ENCODE data around the gene IFT74. TPM values are rescaled to one million over a fixed set of nuclear protein-coding genes. Genes with fewer than 3 reads are reported as not detected.

Gene IFT74
- total RNA-seq, 1 donor from 2014 or later, result 16.0 TPM

DNA sequence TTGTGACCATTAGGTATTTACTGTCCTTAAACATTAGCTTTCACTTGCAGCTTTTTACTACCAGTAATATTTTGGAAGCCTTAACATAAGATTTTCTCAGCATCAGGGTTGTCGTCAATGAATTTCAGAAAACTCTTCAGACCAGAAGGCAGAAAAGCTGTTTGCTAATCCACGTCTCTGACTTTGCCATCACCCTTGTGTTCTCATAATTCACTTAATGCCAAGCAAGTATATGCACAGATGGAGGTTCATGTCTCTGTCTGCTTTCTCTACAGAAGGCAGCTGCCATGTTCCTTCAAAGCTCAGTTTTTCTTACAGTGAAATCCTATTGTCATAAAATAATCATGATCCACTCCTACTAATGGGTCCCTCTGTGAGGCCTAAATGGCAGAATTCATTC, 87.0 kb downstream of the IFT74 start:
- H3K27me3 ChIP-seq, result no peaks in the 10 kb centered on the region
- no peak for DNase-seq (ENCODE audit: extremely low spot score in 2 of 2)
- no peaks in the 10 kb centered on the region for H3K9me3 ChIP-seq
- no peak overlapping the region for H3K27ac ChIP-seq
- H3K4me3 ChIP-seq, result no peak overlapping the region
- no peaks in the 10 kb centered on the region for H3K4me1 ChIP-seq
- TF ChIP-seq POLR2AphosphoS5 (IDR thresholded peaks at IDR 0.05; ENCODE audit: insufficient read depth in 1 of 2, low read depth in 1 of 2) (no peak), POLR2A (IDR thresholded peaks at IDR 0.05) (no peak), CTCF (IDR thresholded peaks at IDR 0.05) (no peak)
- no peaks in the 10 kb centered on the region for H3K36me3 ChIP-seq
- intact Hi-C loops (cut with DNase I), result no loop called here

- H3K9me3 ChIP-seq, result no peaks in the 10 kb centered on the region
- intact Hi-C loops (cut with DNase I), result no loop called here
- no peaks in the 10 kb centered on the region for H3K36me3 ChIP-seq
- H3K27ac ChIP-seq, result no peak overlapping the region
- no peak overlapping the region for H3K4me3 ChIP-seq
- TF ChIP-seq POLR2AphosphoS5 (IDR thresholded peaks at IDR 0.05; ENCODE audit: insufficient read depth in 1 of 2, low read depth in 1 of 2) (no peak), POLR2A (IDR thresholded peaks at IDR 0.05) (no peak), CTCF (IDR thresholded peaks at IDR 0.05) (no peak)
- no peaks in the 10 kb centered on the region for H3K4me1 ChIP-seq
- no peaks in the 10 kb centered on the region for H3K27me3 ChIP-seq
- no peak for DNase-seq (ENCODE audit: extremely low spot score in 2 of 2)
Observed at GRCh38 chr9:27047136-27047535, 90.9 kb downstream of the IFT74 start.

GRCh38 chr9:27053369-27054022, 97.3 kb downstream of the IFT74 start:
- Histone ChIP-seq H3K27ac (no peak overlapping the region), H3K4me1 (peaks cover 5% of the 10 kb centered on the region), H3K36me3 (no peaks in the 10 kb centered on the region), H3K9me3 (no peaks in the 10 kb centered on the region), H3K27me3 (no peaks in the 10 kb centered on the region), H3K4me3 (no peak overlapping the region)
- intact Hi-C loops (cut with DNase I), result no loop called here
- no peak for DNase-seq (ENCODE audit: extremely low spot score in 2 of 2)
- TF ChIP-seq CTCF (IDR thresholded peaks at IDR 0.05), result no peak
- TF ChIP-seq POLR2AphosphoS5 (IDR thresholded peaks at IDR 0.05; ENCODE audit: insufficient read depth in 1 of 2, low read depth in 1 of 2), result peak in 1 of 2 donors; percentile 70
- no peak for TF ChIP-seq POLR2A (IDR thresholded peaks at IDR 0.05)

DNA sequence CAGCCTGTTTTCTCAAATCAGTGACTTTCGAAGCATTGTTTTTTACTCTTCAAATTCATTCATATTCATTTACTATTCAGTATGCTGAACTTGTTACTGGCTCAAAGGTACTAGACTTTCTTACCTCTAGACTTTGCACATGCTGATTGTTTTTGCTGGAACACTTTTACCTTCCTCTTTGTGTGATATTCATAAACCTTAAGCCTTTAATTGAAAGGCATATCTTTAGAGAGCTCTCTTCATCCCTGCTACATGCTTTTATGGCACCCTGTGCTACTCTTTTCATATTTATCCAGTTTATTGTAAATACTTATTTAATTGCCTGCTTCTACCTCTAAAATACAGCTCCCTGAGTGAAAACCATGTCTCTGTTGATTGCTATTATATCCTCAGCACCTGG, 97.9 kb downstream of the IFT74 start:
- Histone ChIP-seq H3K27ac (no peak overlapping the region), H3K4me3 (no peak overlapping the region), H3K27me3 (no peaks in the 10 kb centered on the region), H3K9me3 (no peaks in the 10 kb centered on the region), H3K36me3 (no peaks in the 10 kb centered on the region), H3K4me1 (peaks cover 5% of the 10 kb centered on the region)
- DNase-seq (ENCODE audit: extremely low spot score in 2 of 2), result no peak
- intact Hi-C loops (cut with DNase I), result no loop called here
- TF ChIP-seq POLR2AphosphoS5 (IDR thresholded peaks at IDR 0.05; ENCODE audit: insufficient read depth in 1 of 2, low read depth in 1 of 2) (no peak), CTCF (IDR thresholded peaks at IDR 0.05) (no peak), POLR2A (IDR thresholded peaks at IDR 0.05) (no peak)

- no peaks in the 10 kb centered on the region for H3K27me3 ChIP-seq
- DNase-seq (ENCODE audit: extremely low spot score in 2 of 2), result no peak
- intact Hi-C loops (cut with DNase I), result no loop called here
- no peak overlapping the region for H3K4me3 ChIP-seq
- TF ChIP-seq CTCF (IDR thresholded peaks at IDR 0.05) (no peak), POLR2AphosphoS5 (IDR thresholded peaks at IDR 0.05; ENCODE audit: insufficient read depth in 1 of 2, low read depth in 1 of 2) (no peak), POLR2A (IDR thresholded peaks at IDR 0.05) (no peak)
- no peaks in the 10 kb centered on the region for H3K9me3 ChIP-seq
- no peak overlapping the region for H3K27ac ChIP-seq
- H3K36me3 ChIP-seq, result no peaks in the 10 kb centered on the region
- peaks cover 5% of the 10 kb centered on the region for H3K4me1 ChIP-seq
Observed at GRCh38 chr9:27054841-27055240, 98.6 kb downstream of the IFT74 start.

Data from vagina (tissue), 2 donors.